ENCODE data around the gene HDX. TPM values are rescaled to one million over a fixed set of nuclear protein-coding genes. Genes with fewer than 3 reads are reported as not detected.

Gene HDX
- total and polyA plus RNA-seq, 4 experiments from 2014 or later: 0.14 to 0.72 (median 0.33) TPM

GRCh38 chrX:84477114-84477513 lies 25.1 kb downstream of the HDX start:
- no peaks in the 10 kb centered on the region for H3K9me3 ChIP-seq (ENCODE audit: control insufficient read depth in 1 of 2, low read length in 2 of 2)
- Mint-ChIP-seq H3K27me3 (no peaks in the 10 kb centered on the region), H3K27ac (no peak overlapping the region), H3K36me3 (no peaks in the 10 kb centered on the region), H3K4me1 (no peaks in the 10 kb centered on the region), H3K9me3 (peaks cover 0 to 5% (median 0%) of the 10 kb centered on the region in 8 donors), H3K4me3 (no peak overlapping the region)
- H3K36me3 ChIP-seq (ENCODE audit: insufficient read depth, low read length): no peaks in the 10 kb centered on the region
- H3K4me1 ChIP-seq (ENCODE audit: insufficient read depth, low read length): no peaks in the 10 kb centered on the region
- no peak overlapping the region for H3K4me3 ChIP-seq (ENCODE audit: low read length in 2 of 2)
- intact Hi-C loops (cut with micrococcal nuclease): no loop called here
- CTCF ChIA-PET (ENCODE audit: partially characterized antibody): no interaction called here
- DNase-seq: no peak
- no peak overlapping the region for H3K27ac ChIP-seq (ENCODE audit: low read depth, low read length)
- H3K27me3 ChIP-seq (ENCODE audit: insufficient read depth, low read length): no peaks in the 10 kb centered on the region
- POLR2A ChIA-PET (ENCODE audit: partially characterized antibody): no interaction called here

- Mint-ChIP-seq H3K4me1 (no peaks in the 10 kb centered on the region), H3K27me3 (no peaks in the 10 kb centered on the region), H3K4me3 (no peak overlapping the region), H3K36me3 (no peaks in the 10 kb centered on the region), H3K9me3 (no peaks in the 10 kb centered on the region), H3K27ac (no peak overlapping the region)
- intact Hi-C loops (cut with micrococcal nuclease): no loop called here
- no peaks in the 10 kb centered on the region for H3K27me3 ChIP-seq (ENCODE audit: insufficient read depth, low read length)
- DNase-seq: no peak
- no peak overlapping the region for H3K27ac ChIP-seq (ENCODE audit: low read depth, low read length)
- ChIA-PET CTCF (ENCODE audit: partially characterized antibody) (no interaction called here), POLR2A (ENCODE audit: partially characterized antibody) (no interaction called here)
- H3K4me1 ChIP-seq (ENCODE audit: insufficient read depth, low read length): no peaks in the 10 kb centered on the region
- no peaks in the 10 kb centered on the region for H3K36me3 ChIP-seq (ENCODE audit: insufficient read depth, low read length)
- H3K9me3 ChIP-seq (ENCODE audit: control insufficient read depth in 1 of 2, low read length in 2 of 2): no peaks in the 10 kb centered on the region
- no peak overlapping the region for H3K4me3 ChIP-seq (ENCODE audit: low read length in 2 of 2)
These were observed 26.7 kb downstream of the HDX start for GRCh38 chrX:84475596-84475995.

DNA sequence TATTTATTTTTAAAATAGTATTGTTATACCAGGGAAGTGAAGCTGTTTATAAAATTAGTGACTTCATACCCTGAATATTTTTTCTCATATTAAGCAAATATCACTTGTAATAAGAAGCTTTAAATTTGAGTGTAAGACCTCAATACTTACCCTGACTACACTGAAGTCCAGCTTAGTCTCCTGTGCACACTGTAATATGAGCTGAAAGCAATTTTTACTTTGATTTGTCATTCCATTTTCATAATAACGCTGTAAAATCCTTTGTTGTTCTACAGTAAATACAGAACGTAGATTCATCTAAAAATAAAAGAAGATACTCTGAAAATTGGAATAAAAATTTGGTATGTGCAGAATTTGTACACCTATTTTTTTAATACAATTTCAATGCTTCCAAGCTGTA lies 27.2 kb downstream of the HDX start:
- H3K4me3 ChIP-seq (ENCODE audit: low read length in 2 of 2): no peak overlapping the region
- ChIA-PET POLR2A (ENCODE audit: partially characterized antibody) (no interaction called here), CTCF (ENCODE audit: partially characterized antibody) (no interaction called here)
- Mint-ChIP-seq H3K4me1 (no peaks in the 10 kb centered on the region), H3K4me3 (no peak overlapping the region), H3K36me3 (no peaks in the 10 kb centered on the region), H3K27ac (no peak overlapping the region), H3K9me3 (no peaks in the 10 kb centered on the region), H3K27me3 (no peaks in the 10 kb centered on the region)
- no peak for DNase-seq
- no peaks in the 10 kb centered on the region for H3K36me3 ChIP-seq (ENCODE audit: insufficient read depth, low read length)
- H3K9me3 ChIP-seq (ENCODE audit: control insufficient read depth in 1 of 2, low read length in 2 of 2): no peaks in the 10 kb centered on the region
- no peaks in the 10 kb centered on the region for H3K27me3 ChIP-seq (ENCODE audit: insufficient read depth, low read length)
- H3K4me1 ChIP-seq (ENCODE audit: insufficient read depth, low read length): no peaks in the 10 kb centered on the region
- intact Hi-C loops (cut with micrococcal nuclease): no loop called here
- H3K27ac ChIP-seq (ENCODE audit: low read depth, low read length): no peak overlapping the region

- H3K27ac Mint-ChIP-seq: no peak overlapping the region
These were observed 33.0 kb downstream of the HDX start for GRCh38 chrX:84469226-84469625.

DNA sequence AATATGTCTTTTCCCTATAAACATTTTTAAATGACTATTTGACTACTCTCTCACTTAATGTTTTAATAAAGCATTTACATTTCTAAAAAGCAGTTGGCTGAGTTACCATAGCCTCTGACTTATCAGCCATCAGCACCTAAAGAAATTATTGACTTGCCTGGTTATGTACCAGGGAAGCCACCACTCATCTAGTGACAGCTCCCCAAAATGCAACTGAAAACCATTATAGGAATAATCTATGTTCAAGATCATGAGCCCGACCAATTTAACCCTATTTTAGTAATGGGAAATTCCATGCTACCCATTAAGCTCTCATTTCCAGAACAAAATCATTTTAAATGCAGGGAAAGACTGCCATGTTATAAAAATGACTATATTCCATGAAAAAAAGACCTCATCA lies 34.4 kb downstream of the HDX start:
- H3K9me3 Mint-ChIP-seq: peaks cover 0 to 11% (median 5%) of the 10 kb centered on the region in 8 donors
- intact Hi-C loops (cut with micrococcal nuclease): no loop called here
- no peaks in the 10 kb centered on the region for H3K4me1 ChIP-seq (ENCODE audit: insufficient read depth, low read length)
- no peaks in the 10 kb centered on the region for H3K27me3 Mint-ChIP-seq
- H3K36me3 Mint-ChIP-seq: no peaks in the 10 kb centered on the region
- H3K4me3 Mint-ChIP-seq: no peak overlapping the region
- H3K9me3 ChIP-seq (ENCODE audit: control insufficient read depth in 1 of 2, low read length in 2 of 2): no peaks in the 10 kb centered on the region
- H3K27ac Mint-ChIP-seq: no peak overlapping the region
- H3K27me3 ChIP-seq (ENCODE audit: insufficient read depth, low read length): no peaks in the 10 kb centered on the region
- H3K4me1 Mint-ChIP-seq: no peaks in the 10 kb centered on the region
- no peaks in the 10 kb centered on the region for H3K36me3 ChIP-seq (ENCODE audit: insufficient read depth, low read length)
- CTCF ChIA-PET (ENCODE audit: partially characterized antibody): no interaction called here
- no peak overlapping the region for H3K4me3 ChIP-seq (ENCODE audit: low read length in 2 of 2)
- no peak overlapping the region for H3K27ac ChIP-seq (ENCODE audit: low read depth, low read length)
- DNase-seq: no peak
- POLR2A ChIA-PET (ENCODE audit: partially characterized antibody): no interaction called here

More at GRCh38 chrX:84469226-84469625, 33.0 kb downstream of the HDX start:
- H3K27ac ChIP-seq (ENCODE audit: low read depth, low read length): no peak overlapping the region
- ChIA-PET CTCF (ENCODE audit: partially characterized antibody) (no interaction called here), POLR2A (ENCODE audit: partially characterized antibody) (no interaction called here)
- no peaks in the 10 kb centered on the region for H3K9me3 ChIP-seq (ENCODE audit: control insufficient read depth in 1 of 2, low read length in 2 of 2)
- Mint-ChIP-seq H3K4me3 (no peak overlapping the region), H3K27me3 (no peaks in the 10 kb centered on the region), H3K9me3 (peaks cover 0 to 9% (median 3%) of the 10 kb centered on the region in 8 donors), H3K4me1 (no peaks in the 10 kb centered on the region), H3K36me3 (no peaks in the 10 kb centered on the region)
- intact Hi-C loops (cut with micrococcal nuclease): no loop called here
- no peaks in the 10 kb centered on the region for H3K27me3 ChIP-seq (ENCODE audit: insufficient read depth, low read length)
- no peaks in the 10 kb centered on the region for H3K4me1 ChIP-seq (ENCODE audit: insufficient read depth, low read length)
- DNase-seq: no peak
- no peaks in the 10 kb centered on the region for H3K36me3 ChIP-seq (ENCODE audit: insufficient read depth, low read length)
- H3K4me3 ChIP-seq (ENCODE audit: low read length in 2 of 2): no peak overlapping the region

GRCh38 chrX:84453351-84454246 lies 48.7 kb downstream of the HDX start:
- Histone ChIP-seq H3K4me3 (ENCODE audit: low read length in 2 of 2) (no peak overlapping the region), H3K36me3 (ENCODE audit: insufficient read depth, low read length) (no peaks in the 10 kb centered on the region), H3K27ac (ENCODE audit: low read depth, low read length) (no peak overlapping the region), H3K9me3 (ENCODE audit: control insufficient read depth in 1 of 2, low read length in 2 of 2) (no peaks in the 10 kb centered on the region), H3K4me1 (ENCODE audit: insufficient read depth, low read length) (no peaks in the 10 kb centered on the region), H3K27me3 (ENCODE audit: insufficient read depth, low read length) (no peaks in the 10 kb centered on the region)
- intact Hi-C loops (cut with micrococcal nuclease): no loop called here
- Mint-ChIP-seq H3K36me3 (peaks cover 0 to 5% of the 10 kb centered on the region in 2 donors), H3K27ac (no peak overlapping the region), H3K9me3 (peaks cover 2 to 14% (median 8%) of the 10 kb centered on the region in 8 donors), H3K27me3 (no peaks in the 10 kb centered on the region), H3K4me1 (no peaks in the 10 kb centered on the region), H3K4me3 (no peak overlapping the region)
- ChIA-PET CTCF (ENCODE audit: partially characterized antibody) (no interaction called here), POLR2A (ENCODE audit: partially characterized antibody) (no interaction called here)
- no peak for DNase-seq

DNA sequence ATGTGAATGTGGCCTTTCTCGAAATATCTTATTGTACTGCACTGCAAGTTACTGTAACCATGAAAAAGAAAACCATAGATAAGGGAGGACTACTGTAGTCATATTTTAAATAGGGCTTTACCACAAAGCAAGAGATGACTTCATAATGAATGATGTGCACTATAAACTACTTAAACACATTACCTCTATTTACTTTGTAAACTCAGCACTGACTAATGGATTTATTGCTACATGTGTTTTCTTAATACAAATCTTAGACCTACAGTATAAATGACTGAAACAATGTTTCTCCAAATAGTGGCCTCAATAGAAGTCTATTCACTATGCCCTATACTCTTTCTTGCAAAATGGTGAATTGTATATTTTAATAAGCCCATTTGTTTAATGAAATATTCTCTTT lies 61.1 kb downstream of the HDX start:
- Mint-ChIP-seq H3K4me1 (no peaks in the 10 kb centered on the region), H3K9me3 (peaks cover 0 to 23% (median 15%) of the 10 kb centered on the region in 8 donors), H3K27me3 (no peaks in the 10 kb centered on the region), H3K27ac (no peak overlapping the region), H3K36me3 (peaks cover 3 to 4% of the 10 kb centered on the region in 2 donors), H3K4me3 (no peak overlapping the region)
- Histone ChIP-seq H3K27ac (ENCODE audit: low read depth, low read length) (no peak overlapping the region), H3K9me3 (ENCODE audit: control insufficient read depth in 1 of 2, low read length in 2 of 2) (no peaks in the 10 kb centered on the region), H3K4me1 (ENCODE audit: insufficient read depth, low read length) (no peaks in the 10 kb centered on the region), H3K36me3 (ENCODE audit: insufficient read depth, low read length) (no peaks in the 10 kb centered on the region), H3K27me3 (ENCODE audit: insufficient read depth, low read length) (no peaks in the 10 kb centered on the region), H3K4me3 (ENCODE audit: low read length in 2 of 2) (no peak overlapping the region)
- intact Hi-C loops (cut with micrococcal nuclease): no loop called here
- POLR2A ChIA-PET (ENCODE audit: partially characterized antibody): no interaction called here
- CTCF ChIA-PET (ENCODE audit: partially characterized antibody): no interaction called here
- DNase-seq: no peak
